HepG2 (cell line): ENCODE measurements around the gene TRABD. TPM values are rescaled to one million over a fixed set of nuclear protein-coding genes. Genes with fewer than 3 reads are reported as not detected.

ENCODE experiments used
- AKAP8 ChIP-seq: sonication (generic); formaldehyde crosslinking; IDR thresholded peaks from 2 replicates; pipeline ENCODE4 v1.5.1; 2020; ENCODE audit warnings: mild to moderate bottlenecking, missing genetic modification reagents
- CREBL2 ChIP-seq: sonication (generic); formaldehyde crosslinking; IDR thresholded peaks from 2 replicates; pipeline ENCODE4 v1.8.1; 2023; ENCODE audit warnings: missing genetic modification reagents, mild to moderate bottlenecking, borderline replicate concordance
- HBP1 ChIP-seq: IDR thresholded peaks from 2 replicates; pipeline ENCODE4 v1.6.1; 2016; ENCODE audit warnings: low read depth, control low read depth
- IRF2 ChIP-seq: IDR thresholded peaks from 2 replicates; pipeline ENCODE4 v1.6.1; 2018; ENCODE audit warnings: missing genetic modification reagents, missing compliant biosample characterization
- MIXL1 ChIP-seq: IDR thresholded peaks from 2 replicates; pipeline ENCODE4 v1.6.1; 2016
- NFYC ChIP-seq: IDR thresholded peaks from 2 replicates; pipeline ENCODE4 v1.6.1; 2016; ENCODE audit warnings: missing genetic modification reagents, missing compliant biosample characterization
- NONO ChIP-seq, 2 experiments: fragments of 450-650 bp in 1 of 2; sonication (generic) in 1 of 2; formaldehyde crosslinking in 1 of 2; IDR thresholded peaks in 1 of 2; conservative IDR thresholded peaks in 1 of 2; 2 replicates each; pipeline versions ENCODE4 v1.6.1 to v1.8.0; 2017 to 2022; ENCODE audit warnings: mild to moderate bottlenecking in 1 of 2, missing genetic modification reagents in 1 of 2, moderate library complexity in 1 of 2
- NR2F2 ChIP-seq: IDR thresholded peaks from 2 replicates; pipeline ENCODE4 v1.6.1; 2012; ENCODE audit warnings: low read depth, inconsistent platforms, borderline replicate concordance
- REL ChIP-seq: sonication (generic); formaldehyde crosslinking; conservative IDR thresholded peaks from 2 replicates; pipeline ENCODE4 v1.8.0; 2022; ENCODE audit warnings: mild to moderate bottlenecking, missing genetic modification reagents, moderate library complexity
- SMC3 ChIP-seq: IDR thresholded peaks from 2 replicates; pipeline ENCODE4 v1.6.1; 2011; ENCODE audit warnings: low read length, improper control_type of control experiment
- ZNF34 ChIP-seq: sonication (generic); formaldehyde crosslinking; IDR thresholded peaks from 2 replicates; pipeline ENCODE4 v1.4.0; 2020; ENCODE audit warnings: mild to moderate bottlenecking, missing genetic modification reagents, borderline replicate concordance
- ZNF350 ChIP-seq: sonication (generic); formaldehyde crosslinking; IDR thresholded peaks from 2 replicates; pipeline ENCODE4 v1.4.0; 2020; ENCODE audit warnings: mild to moderate bottlenecking, low read depth, missing genetic modification reagents, borderline replicate concordance
- ZNF430 ChIP-seq: sonication (generic); formaldehyde crosslinking; IDR thresholded peaks from 2 replicates; pipeline ENCODE4 v1.9.0; 2021; ENCODE audit warnings: mild to moderate bottlenecking, missing genetic modification reagents
- ZNF570 ChIP-seq: sonication (generic); formaldehyde crosslinking; IDR thresholded peaks from 2 replicates; pipeline ENCODE4 v1.4.0; 2020; ENCODE audit warnings: mild to moderate bottlenecking, missing genetic modification reagents, borderline replicate concordance
- ZNF674 ChIP-seq: sonication (generic); formaldehyde crosslinking; IDR thresholded peaks from 2 replicates; pipeline ENCODE4 v1.5.0; 2020; ENCODE audit warnings: low read depth, mild to moderate bottlenecking, missing genetic modification reagents
- ZNF704 ChIP-seq: sonication (generic); formaldehyde crosslinking; IDR thresholded peaks from 2 replicates; pipeline ENCODE4 v1.8.1; 2023; ENCODE audit warnings: mild to moderate bottlenecking, inconsistent platforms, moderate library complexity, missing genetic modification reagents, borderline replicate concordance
- polyA plus RNA-seq, 8 experiments: library from polyadenylated mRNA; depleted of rRNA in 3 of 8; stranded (reverse) in 7 of 8; unstranded in 1 of 8; fragments of >200 nt; fragmentation: Illumina TruSeq in 4 of 8; extraction: Trizol in 4 of 8; gene quantifications; 2 replicates each; pipeline versions ENCODE4 v1.2.1 to v1.2.3, GENCODE V29; 2011 to 2016; ENCODE audit warnings: low read depth in 4 of 8, missing spikeins in 1 of 8, mixed read lengths in 1 of 8; ENCODE audit not compliant: insufficient read depth in 1 of 8
- total RNA-seq, 5 experiments: library from RNA; depleted of rRNA; stranded (reverse); fragments of >200 nt; fragmentation: Illumina TruSeq; extraction: Trizol; gene quantifications; 2 replicates each; pipeline ENCODE4 v1.2.3, GENCODE V29; 2016; ENCODE audit warnings: low read depth in 1 of 5
- TF ChIP-seq, protein P1 (sequence below): sonication (generic); formaldehyde crosslinking; IDR thresholded peaks from 2 replicates; pipeline ENCODE4 v1.5.1; 2020; ENCODE audit warnings: mild to moderate bottlenecking, missing genetic modification reagents
- TF ChIP-seq, protein P2 (sequence below): sonication (generic); formaldehyde crosslinking; IDR thresholded peaks from 2 replicates; pipeline ENCODE4 v1.9.0; 2021; ENCODE audit warnings: missing genetic modification reagents, borderline replicate concordance

The TRABD gene
- total and polyA plus RNA-seq, 2 of the 13 experiments (the other 11 are each of a cell fraction or from before 2014, with no cell fraction given): 21.5 to 28.9 TPM

DNA sequence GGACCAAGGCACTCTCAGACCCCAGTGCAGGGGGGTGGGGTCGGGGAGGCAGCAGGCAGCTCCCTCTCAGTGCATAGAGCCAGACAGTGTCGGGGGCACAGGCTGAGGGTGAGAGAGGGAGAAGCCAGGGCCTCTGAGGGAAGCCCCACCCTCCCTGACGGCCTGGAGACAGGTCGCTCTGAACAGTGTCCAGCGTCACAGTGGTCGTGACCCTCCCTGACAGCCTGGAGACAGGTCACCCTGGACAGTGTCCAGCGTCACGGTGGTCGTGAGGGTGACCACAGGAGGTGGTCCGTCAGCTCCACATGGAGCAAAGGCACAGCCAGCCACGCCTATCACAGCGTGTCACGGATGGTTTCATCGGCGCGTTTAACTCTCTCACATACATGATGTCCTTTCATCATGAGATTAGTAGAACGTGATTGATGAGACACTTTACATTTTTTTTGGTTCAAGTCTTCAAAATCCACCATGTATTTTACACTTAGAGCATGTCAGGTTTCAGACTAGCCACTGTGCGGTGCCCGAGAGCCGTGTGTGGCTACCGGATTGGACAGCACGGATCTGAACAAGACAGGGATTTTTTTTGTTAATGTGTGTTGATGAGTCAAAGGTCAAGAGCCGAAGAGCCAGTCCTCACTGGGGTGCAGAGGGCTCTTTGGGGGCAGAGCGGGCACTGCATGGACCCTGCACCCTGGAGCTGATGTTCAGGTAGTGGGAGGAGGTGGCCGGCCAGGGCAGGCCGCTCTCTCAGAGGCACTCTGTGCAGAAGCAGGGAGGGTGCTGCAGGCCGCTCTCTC lies 39.1 kb upstream of the TRABD start (continued):
- TF ChIP-seq ZNF34: no peak
- TF ChIP-seq NONO (IDR thresholded peaks at IDR 0.05): no peak
- peak; percentile 89 for TF ChIP-seq NONO (CRISPR knock-in tag; conservative IDR thresholded peaks at IDR 0.05)
- TF ChIP-seq, protein P1, sequence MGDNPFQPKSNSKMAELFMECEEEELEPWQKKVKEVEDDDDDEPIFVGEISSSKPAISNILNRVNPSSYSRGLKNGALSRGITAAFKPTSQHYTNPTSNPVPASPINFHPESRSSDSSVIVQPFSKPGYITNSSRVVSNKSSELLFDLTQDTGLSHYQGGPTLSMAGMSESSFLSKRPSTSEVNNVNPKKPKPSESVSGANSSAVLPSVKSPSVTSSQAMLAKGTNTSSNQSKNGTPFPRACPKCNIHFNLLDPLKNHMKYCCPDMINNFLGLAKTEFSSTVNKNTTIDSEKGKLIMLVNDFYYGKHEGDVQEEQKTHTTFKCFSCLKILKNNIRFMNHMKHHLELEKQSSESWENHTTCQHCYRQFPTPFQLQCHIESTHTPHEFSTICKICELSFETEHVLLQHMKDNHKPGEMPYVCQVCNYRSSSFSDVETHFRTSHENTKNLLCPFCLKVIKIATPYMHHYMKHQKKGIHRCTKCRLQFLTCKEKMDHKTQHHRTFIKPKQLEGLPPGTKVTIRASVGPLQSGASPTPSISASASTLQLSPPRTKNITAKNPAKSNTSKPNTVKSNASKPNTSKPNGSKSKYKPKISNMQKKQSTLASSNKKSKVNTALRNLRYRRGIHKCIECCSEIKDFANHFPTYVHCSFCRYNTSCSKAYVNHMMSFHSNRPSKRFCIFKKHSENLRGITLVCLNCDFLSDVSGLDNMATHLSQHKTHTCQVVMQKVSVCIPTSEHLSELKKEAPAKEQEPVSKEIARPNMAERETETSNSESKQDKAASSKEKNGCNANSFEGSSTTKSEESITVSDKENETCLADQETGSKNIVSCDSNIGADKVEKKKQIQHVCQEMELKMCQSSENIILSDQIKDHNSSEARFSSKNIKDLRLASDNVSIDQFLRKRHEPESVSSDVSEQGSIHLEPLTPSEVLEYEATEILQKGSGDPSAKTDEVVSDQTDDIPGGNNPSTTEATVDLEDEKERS: no peak
- TF ChIP-seq, protein P2, sequence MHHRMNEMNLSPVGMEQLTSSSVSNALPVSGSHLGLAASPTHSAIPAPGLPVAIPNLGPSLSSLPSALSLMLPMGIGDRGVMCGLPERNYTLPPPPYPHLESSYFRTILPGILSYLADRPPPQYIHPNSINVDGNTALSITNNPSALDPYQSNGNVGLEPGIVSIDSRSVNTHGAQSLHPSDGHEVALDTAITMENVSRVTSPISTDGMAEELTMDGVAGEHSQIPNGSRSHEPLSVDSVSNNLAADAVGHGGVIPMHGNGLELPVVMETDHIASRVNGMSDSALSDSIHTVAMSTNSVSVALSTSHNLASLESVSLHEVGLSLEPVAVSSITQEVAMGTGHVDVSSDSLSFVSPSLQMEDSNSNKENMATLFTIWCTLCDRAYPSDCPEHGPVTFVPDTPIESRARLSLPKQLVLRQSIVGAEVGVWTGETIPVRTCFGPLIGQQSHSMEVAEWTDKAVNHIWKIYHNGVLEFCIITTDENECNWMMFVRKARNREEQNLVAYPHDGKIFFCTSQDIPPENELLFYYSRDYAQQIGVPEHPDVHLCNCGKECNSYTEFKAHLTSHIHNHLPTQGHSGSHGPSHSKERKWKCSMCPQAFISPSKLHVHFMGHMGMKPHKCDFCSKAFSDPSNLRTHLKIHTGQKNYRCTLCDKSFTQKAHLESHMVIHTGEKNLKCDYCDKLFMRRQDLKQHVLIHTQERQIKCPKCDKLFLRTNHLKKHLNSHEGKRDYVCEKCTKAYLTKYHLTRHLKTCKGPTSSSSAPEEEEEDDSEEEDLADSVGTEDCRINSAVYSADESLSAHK (CRISPR knock-in tag): no peak
- no peak for TF ChIP-seq AKAP8 (CRISPR knock-in tag)
- TF ChIP-seq CREBL2 (CRISPR knock-in tag): no peak; the same call in 1 of the 2 replicates
- no peak for TF ChIP-seq ZNF704 (CRISPR knock-in tag)
- TF ChIP-seq NR2F2: peak; percentile 86
- TF ChIP-seq ZNF350: no peak; the same call in 1 of the 2 replicates
- 0 out of 2 replicates have a peak, but pooled peaks have one; percentile 24 for TF ChIP-seq NFYC
- 0 out of 2 replicates have a peak, but pooled peaks have one; percentile 51 for TF ChIP-seq MIXL1 (CRISPR knock-in tag)
- TF ChIP-seq IRF2 (CRISPR knock-in tag): peak; percentile 47; the same call in 1 of the 2 replicates
- no peak for TF ChIP-seq ZNF674 (CRISPR knock-in tag)
- TF ChIP-seq ZNF430: peak; percentile 89
- peak; percentile 84 for TF ChIP-seq SMC3
- no peak for TF ChIP-seq ZNF570 (CRISPR knock-in tag)
- TF ChIP-seq REL (CRISPR knock-in tag): no peak
- TF ChIP-seq HBP1 (CRISPR knock-in tag): no peak
